DOHH2 (cell line): ENCODE results near the gene SMCHD1.

ENCODE experiments used
- H3F3A ChIP-seq: fragments of 200-600 bp; sonication (generic), shearing (Covaris generic); 2 replicates; pipeline ENCODE4 v1.6.0; 2016; ENCODE audit warnings: antibody characterized with exemption, mild to moderate bottlenecking; ENCODE audit not compliant: control insufficient read depth, insufficient read depth
- H3K27ac ChIP-seq: fragments of 200-600 bp; sonication (generic); 2 replicates; pipeline ENCODE4 v1.5.1; 2014; ENCODE audit warnings: low read depth, mild to moderate bottlenecking, low read length, moderate library complexity
- H3K27me3 ChIP-seq: fragments of 200-600 bp; sonication (generic); 2 replicates; pipeline ENCODE4 v1.6.1; 2014; ENCODE audit warnings: mild to moderate bottlenecking, low read length, mixed read lengths; ENCODE audit not compliant: control insufficient read depth
- H3K36me3 ChIP-seq: fragments of 200-600 bp; sonication (generic); 2 replicates; pipeline ENCODE4 v1.6.1; 2014; ENCODE audit warnings: mild to moderate bottlenecking, low read length, moderate library complexity, mixed read lengths; ENCODE audit not compliant: control insufficient read depth
- H3K4me1 ChIP-seq: fragments of 200-600 bp; sonication (generic); 2 replicates; pipeline ENCODE4 v1.6.1; 2014; ENCODE audit warnings: mild to moderate bottlenecking, low read length, mixed read lengths; ENCODE audit not compliant: control insufficient read depth
- H3K4me2 ChIP-seq: fragments of 200-600 bp; sonication (generic); 2 replicates; pipeline ENCODE4 v1.6.0; 2014; ENCODE audit warnings: mild to moderate bottlenecking, low read length, moderate library complexity
- H3K4me3 ChIP-seq: fragments of 200-600 bp; sonication (generic); 2 replicates; pipeline ENCODE4 v1.5.1; 2014; ENCODE audit warnings: mild to moderate bottlenecking, low read length, mixed read lengths
- H3K79me2 ChIP-seq: fragments of 200-600 bp; sonication (generic); 2 replicates; pipeline ENCODE4 v1.6.1; 2014; ENCODE audit warnings: mild to moderate bottlenecking, low read length, mixed read lengths; ENCODE audit not compliant: control insufficient read depth
- H3K9me2 ChIP-seq: fragments of 200-600 bp; sonication (generic); replicated peaks from 2 replicates; pipeline ENCODE4 v1.6.1; 2014; ENCODE audit warnings: mild to moderate bottlenecking, low read length, mixed read lengths; ENCODE audit not compliant: control insufficient read depth
- H3K9me3 ChIP-seq: fragments of 200-600 bp; sonication (generic); 2 replicates; pipeline ENCODE4 v1.6.1; 2014; ENCODE audit warnings: antibody characterized with exemption, low read length, mixed read lengths; ENCODE audit not compliant: control insufficient read depth, insufficient read depth
- H4K20me1 ChIP-seq: fragments of 200-600 bp; sonication (generic); 2 replicates; pipeline ENCODE4 v1.6.0; 2014; ENCODE audit warnings: low read depth, mild to moderate bottlenecking, antibody characterized with exemption, low read length, moderate library complexity; ENCODE audit not compliant: control insufficient read depth, insufficient read depth
- CTCF ChIP-seq: fragments of 200-600 bp; sonication (generic); IDR thresholded peaks from one replicate; pipeline ENCODE4 v1.5.1; 2014; ENCODE audit warnings: antibody characterized with exemption, mild to moderate bottlenecking, low read depth, low read length; ENCODE audit not compliant: poor library complexity, severe bottlenecking
- EZH2phosphoT487 ChIP-seq: fragments of 200-600 bp; sonication (generic); IDR thresholded peaks from 2 replicates; pipeline ENCODE4 v1.6.1; 2017; ENCODE audit warnings: borderline replicate concordance, mild to moderate bottlenecking, antibody characterized with exemption, low read length, moderate library complexity, mixed read lengths

SMCHD1 gene

GRCh38 chr18:2610549-2610948, 45.0 kb upstream of the SMCHD1 start:
- Histone ChIP-seq H3K4me2 (no peak overlapping the region), H3K4me3 (no peak overlapping the region), H3K27ac (no peak overlapping the region), H3K4me1 (peaks cover 2% of the 10 kb centered on the region), H4K20me1 (no peaks in the 10 kb centered on the region), H3F3A (0 out of 2 replicates have a peak, but pooled peaks cover 5% of the 10 kb centered on the region), H3K36me3 (peaks cover 87% of the 10 kb centered on the region), H3K27me3 (no peaks in the 10 kb centered on the region), H3K9me2 (no peaks in the 10 kb centered on the region), H3K79me2 (no peaks in the 10 kb centered on the region), H3K9me3 (no peaks in the 10 kb centered on the region)
- TF ChIP-seq EZH2phosphoT487 = no peak
- TF ChIP-seq CTCF = no peak

GRCh38 chr18:2612996-2613395, 42.5 kb upstream of the SMCHD1 start:
- Histone ChIP-seq H3F3A (peaks cover 12% of the 10 kb centered on the region), H3K9me2 (no peaks in the 10 kb centered on the region), H3K9me3 (no peaks in the 10 kb centered on the region), H3K4me1 (0 out of 2 replicates have a peak, but pooled peaks cover 3% of the 10 kb centered on the region), H3K36me3 (peaks cover 84% of the 10 kb centered on the region), H3K4me3 (no peak overlapping the region), H3K79me2 (no peaks in the 10 kb centered on the region), H3K27me3 (no peaks in the 10 kb centered on the region), H3K27ac (no peak overlapping the region), H3K4me2 (no peak overlapping the region), H4K20me1 (no peaks in the 10 kb centered on the region)
- no peak for TF ChIP-seq EZH2phosphoT487
- TF ChIP-seq CTCF = no peak

- Histone ChIP-seq H3K4me1 (0 out of 2 replicates have a peak, but pooled peaks cover 3% of the 10 kb centered on the region), H4K20me1 (no peaks in the 10 kb centered on the region), H3K36me3 (peaks cover 43% of the 10 kb centered on the region), H3K9me2 (no peaks in the 10 kb centered on the region), H3F3A (peaks cover 21% of the 10 kb centered on the region), H3K79me2 (no peaks in the 10 kb centered on the region), H3K4me3 (no peak overlapping the region), H3K27me3 (no peaks in the 10 kb centered on the region), H3K27ac (no peak overlapping the region), H3K4me2 (no peak overlapping the region), H3K9me3 (no peaks in the 10 kb centered on the region)
- TF ChIP-seq CTCF = no peak
- TF ChIP-seq EZH2phosphoT487 = no peak
Measured at GRCh38 chr18:2617401-2617998, 38.0 kb upstream of the SMCHD1 start.
